Measurements from ENCODE around the gene TMEM255B. TPM values are rescaled to one million over a fixed set of nuclear protein-coding genes. Genes with fewer than 3 reads are reported as not detected.
"Not testable (repeated sequence)": the region's sequence is repeated elsewhere in the genome, so short reads cannot be mapped to it uniquely, and the experiment has no call there.

The TMEM255B gene
- total and polyA plus RNA-seq, 2 donors: 4.9 to 17.5 TPM

- H3K4me1 ChIP-seq (ENCODE audit: insufficient read depth): no peaks in the 10 kb centered on the region
Measured at GRCh38 chr13:113817860-113818691, 59.0 kb downstream of the TMEM255B start.

GRCh38 chr13:113818700-113819295 lies 59.8 kb downstream of the TMEM255B start:
- WGBS: 93% methylated on average over 26 of the region's 26 CpGs
- Histone ChIP-seq H3K4me1 (ENCODE audit: insufficient read depth) (no peaks in the 10 kb centered on the region), H3K4me3 (ENCODE audit: low read depth, low read length) (no peak overlapping the region), H3K36me3 (ENCODE audit: insufficient read depth) (no peaks in the 10 kb centered on the region), H3K27ac (ENCODE audit: low read depth) (no peak overlapping the region)
- no peak for DNase-seq (ENCODE audit: extremely low spot score)

More at GRCh38 chr13:113817860-113818691, 59.0 kb downstream of the TMEM255B start:
- 84% methylated on average over 60 of the region's 60 CpGs for WGBS
- DNase-seq (ENCODE audit: extremely low spot score): no peak
- H3K4me3 ChIP-seq (ENCODE audit: low read depth, low read length): no peak overlapping the region
- H3K27ac ChIP-seq (ENCODE audit: low read depth): no peak overlapping the region
- no peaks in the 10 kb centered on the region for H3K36me3 ChIP-seq (ENCODE audit: insufficient read depth)

GRCh38 chr13:113819341-113819730 lies 60.3 kb downstream of the TMEM255B start:
- Histone ChIP-seq H3K4me3 (ENCODE audit: low read depth, low read length) (no peak overlapping the region), H3K27ac (ENCODE audit: low read depth) (peak overlapping the region; percentile 13), H3K36me3 (ENCODE audit: insufficient read depth) (no peaks in the 10 kb centered on the region), H3K4me1 (ENCODE audit: insufficient read depth) (no peaks in the 10 kb centered on the region)
- 91% methylated on average over 13 of the region's 13 CpGs for WGBS
- DNase-seq (ENCODE audit: extremely low spot score): no peak

- H3K4me1 ChIP-seq (ENCODE audit: insufficient read depth): no peaks in the 10 kb centered on the region
- no peak for DNase-seq (ENCODE audit: extremely low spot score)
Measured at GRCh38 chr13:113819731-113820715, 61.0 kb downstream of the TMEM255B start.

GRCh38 chr13:113820813-113821651 lies 62.0 kb downstream of the TMEM255B start:
- Histone ChIP-seq H3K4me3 (ENCODE audit: low read depth, low read length) (no peak overlapping the region), H3K36me3 (ENCODE audit: insufficient read depth) (no peaks in the 10 kb centered on the region), H3K27ac (ENCODE audit: low read depth) (peak overlapping the region; percentile 89), H3K4me1 (ENCODE audit: insufficient read depth) (no peaks in the 10 kb centered on the region)
- peak; percentile 70 for DNase-seq (ENCODE audit: extremely low spot score)
- 17% methylated on average over 54 of the region's 54 CpGs for whole genome bisulfite sequencing

More at GRCh38 chr13:113819731-113820715, 61.0 kb downstream of the TMEM255B start:
- Histone ChIP-seq H3K27ac (ENCODE audit: low read depth) (peak overlapping the region; percentile 89), H3K36me3 (ENCODE audit: insufficient read depth) (no peaks in the 10 kb centered on the region), H3K4me3 (ENCODE audit: low read depth, low read length) (no peak overlapping the region)
- 67% methylated on average over 52 of the region's 52 CpGs for WGBS

- WGBS: 84% methylated on average over 24 of the region's 24 CpGs
- Histone ChIP-seq H3K36me3 (ENCODE audit: insufficient read depth) (peaks cover 1% of the 10 kb centered on the region), H3K27ac (ENCODE audit: low read depth) (peak overlapping the region; percentile 61), H3K4me1 (ENCODE audit: insufficient read depth) (no peaks in the 10 kb centered on the region), H3K4me3 (ENCODE audit: low read depth, low read length) (no peak overlapping the region)
- no peak for DNase-seq (ENCODE audit: extremely low spot score)
Measured at GRCh38 chr13:113821847-113822246, 62.8 kb downstream of the TMEM255B start.

- Histone ChIP-seq H3K36me3 (ENCODE audit: insufficient read depth) (peaks cover 4% of the 10 kb centered on the region), H3K4me3 (ENCODE audit: low read depth, low read length) (no peak overlapping the region), H3K4me1 (ENCODE audit: insufficient read depth) (no peaks in the 10 kb centered on the region), H3K27ac (ENCODE audit: low read depth) (no peak overlapping the region)
- WGBS: 94% methylated on average over 12 of the region's 12 CpGs
- no peak for DNase-seq (ENCODE audit: extremely low spot score)
Measured at GRCh38 chr13:113822266-113822665, 63.2 kb downstream of the TMEM255B start.

GRCh38 chr13:113822956-113823744 lies 64.1 kb downstream of the TMEM255B start:
- peaks cover 4% of the 10 kb centered on the region for H3K36me3 ChIP-seq (ENCODE audit: insufficient read depth)
- H3K4me1 ChIP-seq (ENCODE audit: insufficient read depth): no peaks in the 10 kb centered on the region
- DNase-seq (ENCODE audit: extremely low spot score): no peak
- no peak overlapping the region for H3K27ac ChIP-seq (ENCODE audit: low read depth)
- no peak overlapping the region for H3K4me3 ChIP-seq (ENCODE audit: low read depth, low read length)
- WGBS: 89% methylated on average over 45 of the region's 45 CpGs

- Histone ChIP-seq H3K4me1 (ENCODE audit: insufficient read depth) (no peaks in the 10 kb centered on the region), H3K36me3 (ENCODE audit: insufficient read depth) (peaks cover 4% of the 10 kb centered on the region), H3K4me3 (ENCODE audit: low read depth, low read length) (no peak overlapping the region), H3K27ac (ENCODE audit: low read depth) (no peak overlapping the region)
- WGBS: 94% methylated on average over 19 of the region's 19 CpGs
- no peak for DNase-seq (ENCODE audit: extremely low spot score)
Measured at GRCh38 chr13:113823771-113824170, 64.7 kb downstream of the TMEM255B start.

- no peak for DNase-seq (ENCODE audit: extremely low spot score)
- H3K4me1 ChIP-seq (ENCODE audit: insufficient read depth): no peaks in the 10 kb centered on the region
- H3K36me3 ChIP-seq (ENCODE audit: insufficient read depth): peaks cover 4% of the 10 kb centered on the region
- no peak overlapping the region for H3K4me3 ChIP-seq (ENCODE audit: low read depth, low read length)
- H3K27ac ChIP-seq (ENCODE audit: low read depth): no peak overlapping the region
- 76% methylated on average over 16 of the region's 16 CpGs for WGBS
Measured at GRCh38 chr13:113825841-113826240, 66.8 kb downstream of the TMEM255B start.

GRCh38 chr13:113826446-113826845 lies 67.4 kb downstream of the TMEM255B start:
- WGBS: 82% methylated on average over 24 of the region's 35 CpGs
- H3K27ac ChIP-seq (ENCODE audit: low read depth); DNase-seq (ENCODE audit: extremely low spot score); H3K36me3 ChIP-seq (ENCODE audit: insufficient read depth); H3K4me1 ChIP-seq (ENCODE audit: insufficient read depth); H3K4me3 ChIP-seq (ENCODE audit: low read depth, low read length): not testable (repeated sequence)

GRCh38 chr13:113827021-113827420 lies 68.0 kb downstream of the TMEM255B start:
- WGBS: 88% methylated on average over 19 of the region's 19 CpGs
- DNase-seq (ENCODE audit: extremely low spot score): no peak
- H3K36me3 ChIP-seq (ENCODE audit: insufficient read depth): peaks cover 4% of the 10 kb centered on the region
- no peaks in the 10 kb centered on the region for H3K4me1 ChIP-seq (ENCODE audit: insufficient read depth)
- H3K27ac ChIP-seq (ENCODE audit: low read depth): no peak overlapping the region
- no peak overlapping the region for H3K4me3 ChIP-seq (ENCODE audit: low read depth, low read length)
